ENCODE data around the gene PELI2.

PELI2 gene

DNA sequence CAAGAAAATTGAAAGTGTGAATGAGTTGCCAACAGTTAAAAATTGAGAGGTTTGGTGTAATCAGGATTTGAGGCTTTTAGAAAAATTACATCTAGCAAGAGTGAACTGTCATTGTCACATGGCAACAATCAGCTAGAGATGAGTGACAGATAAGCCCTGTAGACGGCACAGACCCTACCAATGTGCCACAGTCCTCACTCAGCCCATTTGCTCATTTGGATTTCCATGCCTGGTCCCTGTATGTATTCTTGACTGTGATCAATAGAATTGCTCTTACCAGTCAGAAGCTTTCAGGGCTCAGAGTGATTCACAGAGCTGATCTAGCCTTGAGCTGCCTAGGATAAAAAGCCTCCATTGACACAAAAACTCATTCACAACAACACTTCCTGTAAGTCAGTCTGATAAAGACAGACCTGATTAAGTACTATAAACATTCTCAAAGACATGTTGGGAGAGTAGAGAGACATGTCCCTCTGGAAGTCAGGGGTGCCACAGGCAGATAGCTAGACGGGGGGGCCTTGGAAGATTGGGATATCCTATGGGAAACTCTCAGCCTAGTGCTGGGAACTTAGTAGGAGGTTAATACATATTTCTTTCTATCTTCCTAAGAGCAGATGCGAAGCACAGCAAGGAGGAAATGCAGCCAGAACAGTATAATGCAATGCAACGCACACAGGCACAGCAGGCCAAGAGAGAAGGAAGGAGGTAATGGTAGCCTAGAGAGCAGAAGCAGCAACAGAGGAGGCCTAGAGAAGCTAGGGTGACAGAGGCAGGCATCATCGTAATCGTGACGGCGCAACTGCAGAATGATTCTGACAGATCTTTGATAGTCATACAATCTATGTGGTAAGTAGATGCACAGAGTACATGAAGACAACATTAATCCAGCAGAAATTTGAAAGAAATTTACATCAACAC lies 2.0 kb upstream of the PELI2 start:
- Histone ChIP-seq H3F3A (ENCODE audit: insufficient read depth, low read length) (0 out of 2 replicates have a peak, but pooled peaks cover 3% of the 10 kb centered on the region), H3K4me3 (ENCODE audit: low read depth, low read length, poor library complexity, severe bottlenecking) (no peak overlapping the region), H3K9me3 (ENCODE audit: low read length) (no peaks in the 10 kb centered on the region), H3K36me3 (ENCODE audit: insufficient read depth, low read length) (no peaks in the 10 kb centered on the region), H3K79me2 (ENCODE audit: insufficient read depth, low read length) (no peaks in the 10 kb centered on the region), H3K4me2 (ENCODE audit: low read length) (no peak overlapping the region), H3K9ac (ENCODE audit: low read length) (no peak overlapping the region), H3K27ac (ENCODE audit: low read depth, low read length, poor library complexity, severe bottlenecking) (no peak overlapping the region), H2AFZ (ENCODE audit: low read length) (no peak overlapping the region), H3K9me2 (ENCODE audit: low read depth, low read length) (no peaks in the 10 kb centered on the region), H3K27me3 (ENCODE audit: insufficient read depth, low read length) (no peaks in the 10 kb centered on the region), H3K4me1 (ENCODE audit: insufficient read depth, low read length, severe bottlenecking) (peaks cover 20% of the 10 kb centered on the region), H4K20me1 (ENCODE audit: insufficient read depth, low read length) (no peaks in the 10 kb centered on the region)
- TF ChIP-seq, protein P1, sequence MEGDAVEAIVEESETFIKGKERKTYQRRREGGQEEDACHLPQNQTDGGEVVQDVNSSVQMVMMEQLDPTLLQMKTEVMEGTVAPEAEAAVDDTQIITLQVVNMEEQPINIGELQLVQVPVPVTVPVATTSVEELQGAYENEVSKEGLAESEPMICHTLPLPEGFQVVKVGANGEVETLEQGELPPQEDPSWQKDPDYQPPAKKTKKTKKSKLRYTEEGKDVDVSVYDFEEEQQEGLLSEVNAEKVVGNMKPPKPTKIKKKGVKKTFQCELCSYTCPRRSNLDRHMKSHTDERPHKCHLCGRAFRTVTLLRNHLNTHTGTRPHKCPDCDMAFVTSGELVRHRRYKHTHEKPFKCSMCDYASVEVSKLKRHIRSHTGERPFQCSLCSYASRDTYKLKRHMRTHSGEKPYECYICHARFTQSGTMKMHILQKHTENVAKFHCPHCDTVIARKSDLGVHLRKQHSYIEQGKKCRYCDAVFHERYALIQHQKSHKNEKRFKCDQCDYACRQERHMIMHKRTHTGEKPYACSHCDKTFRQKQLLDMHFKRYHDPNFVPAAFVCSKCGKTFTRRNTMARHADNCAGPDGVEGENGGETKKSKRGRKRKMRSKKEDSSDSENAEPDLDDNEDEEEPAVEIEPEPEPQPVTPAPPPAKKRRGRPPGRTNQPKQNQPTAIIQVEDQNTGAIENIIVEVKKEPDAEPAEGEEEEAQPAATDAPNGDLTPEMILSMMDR (IDR thresholded peaks at IDR 0.05; ENCODE audit: low read length) = no peak
- TF ChIP-seq EZH2 (IDR thresholded peaks at IDR 0.05; ENCODE audit: borderline replicate concordance, low read length) = no peak

DNA sequence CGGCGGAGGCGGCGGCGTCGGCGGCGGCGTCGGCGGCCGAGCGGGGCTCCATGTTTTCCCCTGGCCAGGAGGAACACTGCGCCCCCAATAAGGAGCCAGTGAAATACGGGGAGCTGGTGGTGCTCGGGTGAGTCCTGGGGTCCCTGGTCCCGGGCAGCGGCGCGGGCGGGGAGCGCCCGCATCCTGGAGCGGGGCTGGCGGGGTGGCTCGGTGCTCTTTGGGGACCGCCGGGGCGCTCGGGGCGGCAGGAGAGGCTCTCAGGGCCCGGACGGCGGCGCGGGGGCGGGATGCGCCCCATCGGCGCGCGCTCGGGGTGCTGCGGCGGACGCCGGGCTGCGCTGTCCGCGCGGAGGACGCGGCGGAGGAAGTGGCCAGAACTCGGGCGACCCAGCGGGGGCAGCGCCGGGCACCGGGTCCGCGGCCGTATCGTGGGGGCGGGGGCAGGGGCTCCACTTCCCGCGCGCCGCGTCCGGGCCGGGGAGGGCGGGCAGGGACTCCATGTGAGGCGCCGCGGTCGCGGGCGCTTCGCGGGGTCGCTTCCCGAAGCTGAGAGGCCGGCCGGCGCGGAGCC lies 485 bp downstream of the PELI2 start:
- Histone ChIP-seq H3K9me2 (ENCODE audit: low read depth, low read length) (no peaks in the 10 kb centered on the region), H2AFZ (ENCODE audit: low read length) (no peak overlapping the region), H3K4me2 (ENCODE audit: low read length) (peak overlapping the region; percentile 76), H3K27me3 (ENCODE audit: insufficient read depth, low read length) (no peaks in the 10 kb centered on the region), H3K9ac (ENCODE audit: low read length) (peak overlapping the region; percentile 60), H3K27ac (ENCODE audit: low read depth, low read length, poor library complexity, severe bottlenecking) (no peak overlapping the region), H4K20me1 (ENCODE audit: insufficient read depth, low read length) (no peaks in the 10 kb centered on the region), H3K36me3 (ENCODE audit: insufficient read depth, low read length) (no peaks in the 10 kb centered on the region), H3K9me3 (ENCODE audit: low read length) (no peaks in the 10 kb centered on the region), H3K4me3 (ENCODE audit: low read depth, low read length, poor library complexity, severe bottlenecking) (peak overlapping the region; percentile 72), H3F3A (ENCODE audit: insufficient read depth, low read length) (0 out of 2 replicates have a peak, but pooled peaks cover 3% of the 10 kb centered on the region), H3K4me1 (ENCODE audit: insufficient read depth, low read length, severe bottlenecking) (peaks cover 20% of the 10 kb centered on the region), H3K79me2 (ENCODE audit: insufficient read depth, low read length) (no peaks in the 10 kb centered on the region)
- TF ChIP-seq, protein P1 (IDR thresholded peaks at IDR 0.05; ENCODE audit: low read length) = no peak
- TF ChIP-seq EZH2 (IDR thresholded peaks at IDR 0.05; ENCODE audit: borderline replicate concordance, low read length) = no peak

DNA sequence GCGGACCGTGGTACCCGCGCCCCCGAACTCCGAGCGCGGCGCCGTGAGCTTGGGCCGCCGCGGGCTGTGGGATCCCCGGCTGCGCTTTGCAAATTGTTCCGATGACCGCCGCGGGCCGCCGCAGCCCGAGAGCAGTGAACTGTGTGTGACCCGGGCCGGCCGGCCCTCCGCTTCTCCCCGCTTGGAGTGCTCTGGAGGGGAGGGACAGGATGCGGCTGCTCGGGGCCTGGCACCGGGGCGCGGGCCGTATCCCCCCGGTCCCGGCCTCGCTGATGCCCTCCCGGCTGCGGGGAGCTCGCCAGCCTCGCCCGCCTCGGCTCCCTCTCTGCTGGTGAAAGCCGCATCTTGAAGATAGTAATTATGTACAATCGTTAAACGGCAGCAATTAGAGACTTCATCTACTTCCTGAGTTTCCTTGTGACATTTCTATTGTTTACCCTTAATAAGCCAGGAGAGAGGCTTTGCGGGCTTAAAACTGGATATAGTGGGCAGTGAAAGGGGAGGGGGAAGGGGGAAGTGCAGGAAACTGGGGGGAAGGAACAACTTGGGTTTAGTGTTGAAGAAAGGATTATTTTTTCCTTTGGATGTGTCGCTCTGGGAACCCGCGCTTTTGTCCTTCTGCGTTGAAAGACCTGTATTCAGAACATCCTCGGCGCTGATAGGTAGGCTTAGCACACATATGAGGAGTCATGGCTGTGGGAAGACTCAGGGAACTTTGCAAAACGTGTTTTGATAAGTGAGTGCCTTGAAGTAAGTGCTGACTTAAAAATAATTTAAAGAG lies 1.2 kb downstream of the PELI2 start:
- H3K4me1 ChIP-seq (ENCODE audit: insufficient read depth, low read length, severe bottlenecking) = peaks cover 20% of the 10 kb centered on the region
- H3K27ac ChIP-seq (ENCODE audit: low read depth, low read length, poor library complexity, severe bottlenecking) = no peak overlapping the region
- TF ChIP-seq EZH2 (IDR thresholded peaks at IDR 0.05; ENCODE audit: borderline replicate concordance, low read length) = no peak
- TF ChIP-seq, protein P1 (IDR thresholded peaks at IDR 0.05; ENCODE audit: low read length) = no peak
- no peaks in the 10 kb centered on the region for H3K9me3 ChIP-seq (ENCODE audit: low read length)
- peak overlapping the region; percentile 76 for H3K4me2 ChIP-seq (ENCODE audit: low read length)
- H4K20me1 ChIP-seq (ENCODE audit: insufficient read depth, low read length) = no peaks in the 10 kb centered on the region
- H3K79me2 ChIP-seq (ENCODE audit: insufficient read depth, low read length) = no peaks in the 10 kb centered on the region
- H3K4me3 ChIP-seq (ENCODE audit: low read depth, low read length, poor library complexity, severe bottlenecking) = peak overlapping the region; percentile 72
- no peaks in the 10 kb centered on the region for H3K27me3 ChIP-seq (ENCODE audit: insufficient read depth, low read length)
- H2AFZ ChIP-seq (ENCODE audit: low read length) = no peak overlapping the region
- H3K9me2 ChIP-seq (ENCODE audit: low read depth, low read length) = no peaks in the 10 kb centered on the region
- peak overlapping the region; percentile 42; the same call in 1 of the 2 replicates for H3K9ac ChIP-seq (ENCODE audit: low read length)
- H3K36me3 ChIP-seq (ENCODE audit: insufficient read depth, low read length) = no peaks in the 10 kb centered on the region
- 0 out of 2 replicates have a peak, but pooled peaks cover 3% of the 10 kb centered on the region for H3F3A ChIP-seq (ENCODE audit: insufficient read depth, low read length)

Measured in OCI-LY1 (cell line).